OCI-LY7 (cell line): ENCODE results near the gene TLR9. TPM values are rescaled to one million over a fixed set of nuclear protein-coding genes. Genes with fewer than 3 reads are reported as not detected.
A peak's percentile ranks its signal among the peaks of the same experiment; 100 is the strongest.

Experiments used
- BruUV-seq: library from RNA; stranded (reverse); fragments of 400-500 nt; replicated peaks from 2 replicates; lab custom pipeline; 2021; lab: Mats Ljungman, UMichigan
- CTCF ChIA-PET: fragments of 300-600 bp; sonication (Branson Sonifier 250); formaldehyde crosslinking; loops from one replicate; lab custom pipeline; 2022; ENCODE audit warnings: antibody characterized with exemption; ENCODE audit not compliant: unreplicated experiment; lab: Charles Lee
- POLR2A ChIA-PET: fragments of 300-600 bp; sonication (Branson Sonifier 250); formaldehyde crosslinking; loops from one replicate; lab custom pipeline; 2022; ENCODE audit warnings: antibody characterized with exemption; lab: Charles Lee
- DNase-seq: peaks from one replicate; pipeline ENCODE4 v3.0.0-alpha.2; 2015; ENCODE audit warnings: low spot score
- H2AFZ ChIP-seq: fragments of 200-600 bp; sonication (generic), shearing (Covaris generic); 2 replicates; pipeline ENCODE4 v1.6.1; 2014; ENCODE audit warnings: mild to moderate bottlenecking, antibody characterized with exemption, low read length, moderate library complexity
- H3K27ac ChIP-seq: fragments of 200-600 bp; sonication (generic); 2 replicates; pipeline ENCODE4 v1.5.1; 2014; ENCODE audit warnings: mixed run types, low read depth, mild to moderate bottlenecking, moderate library complexity, low read length, inconsistent platforms; ENCODE audit not compliant: poor library complexity, severe bottlenecking
- H3K36me3 ChIP-seq: fragments of 200-600 bp; sonication (generic); 2 replicates; pipeline ENCODE4 v1.6.1; 2014; ENCODE audit warnings: mild to moderate bottlenecking, antibody characterized with exemption, low read length, moderate library complexity, mixed read lengths; ENCODE audit not compliant: insufficient read depth
- H3K4me1 ChIP-seq: fragments of 200-600 bp; sonication (generic); 2 replicates; pipeline ENCODE4 v1.5.1; 2014; ENCODE audit warnings: mild to moderate bottlenecking, low read length; ENCODE audit not compliant: insufficient read depth, poor library complexity, severe bottlenecking
- H3K4me2 ChIP-seq: fragments of 200-600 bp; sonication (generic); 2 replicates; pipeline ENCODE4 v1.6.1; 2014; ENCODE audit warnings: mild to moderate bottlenecking, low read length
- H3K4me3 ChIP-seq: fragments of 200-600 bp; sonication (generic); 2 replicates; pipeline ENCODE4 v1.5.1; 2014; ENCODE audit warnings: mild to moderate bottlenecking, low read depth, low read length; ENCODE audit not compliant: poor library complexity, severe bottlenecking
- H3K79me2 ChIP-seq: fragments of 200-600 bp; sonication (generic); 2 replicates; pipeline ENCODE4 v1.6.1; 2016; ENCODE audit warnings: low read depth, mild to moderate bottlenecking, low read length, moderate library complexity, mixed read lengths; ENCODE audit not compliant: insufficient read depth
- H3K9me2 ChIP-seq: fragments of 200-600 bp; sonication (generic); 2 replicates; pipeline ENCODE4 v1.6.1; 2016; ENCODE audit warnings: mild to moderate bottlenecking, low read length, mixed read lengths; ENCODE audit not compliant: insufficient read depth
- H3K9me3 ChIP-seq: fragments of 200-600 bp; sonication (generic); 2 replicates; pipeline ENCODE4 v1.6.1; 2014; ENCODE audit warnings: mild to moderate bottlenecking, mixed run types, low read length, mixed read lengths
- H4K20me1 ChIP-seq: fragments of 200-600 bp; sonication (generic); 2 replicates; pipeline ENCODE4 v1.6.1; 2014; ENCODE audit warnings: mild to moderate bottlenecking, antibody characterized with exemption, low read length, moderate library complexity, mixed read lengths; ENCODE audit not compliant: insufficient read depth
- CTCF ChIP-seq: fragments of 200-600 bp; sonication (generic); conservative IDR thresholded peaks from 2 replicates; pipeline ENCODE4 v1.5.1; 2014; ENCODE audit warnings: mild to moderate bottlenecking, antibody characterized with exemption, low read length, moderate library complexity, mixed read lengths
- EZH2phosphoT487 ChIP-seq: fragments of 200-600 bp; sonication (generic); IDR thresholded peaks from 2 replicates; pipeline ENCODE4 v1.6.1; 2018; ENCODE audit warnings: low read depth, borderline replicate concordance, mild to moderate bottlenecking, mixed run types, antibody characterized with exemption, low read length, moderate library complexity, mixed read lengths
- intact Hi-C: fragments of 100-400 bp; cut with micrococcal nuclease; formaldehyde crosslinking; loops from one replicate; pipeline ENCODE4 v1.10.0; 2022; ENCODE audit not compliant: unreplicated experiment
- total RNA-seq, 2 experiments: library from RNA; depleted of rRNA in 1 of 2; stranded (reverse); fragments of >200 nt in 1 of 2; shearing (Covaris generic) in 1 of 2; gene quantifications; 2 replicates each; pipeline ENCODE4 v1.2.3, GENCODE V29; 2014 to 2022

The TLR9 gene
- total RNA-seq, 2 experiments from 2014 or later, result 1.7 to 9.0 TPM

DNA sequence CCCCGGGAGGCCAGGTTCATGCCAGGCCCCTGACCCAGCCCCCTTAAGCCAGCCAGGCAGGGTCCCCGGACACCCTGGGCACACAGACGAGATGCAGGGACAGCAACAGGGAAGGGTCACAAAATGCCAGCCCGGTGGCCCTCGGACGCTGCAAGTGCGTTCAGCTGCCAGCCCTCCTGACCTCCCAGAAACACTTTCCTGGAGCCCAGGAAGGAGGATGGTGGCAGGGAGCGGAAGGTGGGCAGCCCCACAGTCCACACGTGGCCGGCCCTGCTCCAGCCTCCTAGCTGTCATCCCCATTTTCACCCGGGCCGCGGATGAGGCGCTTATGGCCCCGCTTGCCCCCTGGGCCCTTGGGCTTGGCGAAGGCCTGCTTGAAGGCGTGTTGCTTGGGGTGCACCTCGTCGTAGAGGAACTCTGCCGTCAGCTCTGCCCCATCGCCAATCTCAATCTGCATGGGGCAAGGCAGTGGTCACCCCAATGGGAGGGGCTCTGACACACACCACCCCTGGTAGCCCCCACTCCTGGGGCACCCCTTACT lies 3.4 kb upstream of the TLR9 start:
- intact Hi-C loops, result loop anchor here (5.0 kb wide), 2 partner anchors 77 to 218 kb away; partner anchors contain the start of genes POC1A and SEMA3G
- no peak for DNase-seq
- POLR2A ChIA-PET, result no interaction called here
- H3K79me2 ChIP-seq, result peaks cover 16% of the 10 kb centered on the region; the same call in 1 of the 2 replicates
- H3K36me3 ChIP-seq, result peaks cover 42% of the 10 kb centered on the region
- no peaks in the 10 kb centered on the region for H3K9me2 ChIP-seq
- CTCF ChIA-PET, result no interaction called here
- no peak overlapping the region for H3K4me3 ChIP-seq
- TSS peak; percentile 76 for BruUV-seq
- H3K9me3 ChIP-seq, result no peaks in the 10 kb centered on the region
- H3K27ac ChIP-seq, result no peak overlapping the region
- H2AFZ ChIP-seq, result no peak overlapping the region
- TF ChIP-seq EZH2phosphoT487 (no peak), CTCF (no peak)
- H3K4me1 ChIP-seq, result peaks cover 37% of the 10 kb centered on the region
- no peak overlapping the region for H3K4me2 ChIP-seq
- H4K20me1 ChIP-seq, result no peaks in the 10 kb centered on the region

GRCh38 chr3:52228266-52228665 lies 2.8 kb upstream of the TLR9 start:
- H3K9me3 ChIP-seq, result no peaks in the 10 kb centered on the region
- H3K79me2 ChIP-seq, result peaks cover 21% of the 10 kb centered on the region; the same call in 1 of the 2 replicates
- TF ChIP-seq EZH2phosphoT487 (no peak), CTCF (no peak)
- H3K9me2 ChIP-seq, result no peaks in the 10 kb centered on the region
- peaks cover 48% of the 10 kb centered on the region for H3K36me3 ChIP-seq
- no peaks in the 10 kb centered on the region for H4K20me1 ChIP-seq
- H3K4me3 ChIP-seq, result no peak overlapping the region
- peaks cover 39% of the 10 kb centered on the region for H3K4me1 ChIP-seq
- CTCF ChIA-PET, result no interaction called here
- H3K27ac ChIP-seq, result no peak overlapping the region
- POLR2A ChIA-PET, result no interaction called here
- no peak overlapping the region for H2AFZ ChIP-seq
- intact Hi-C loops, result loop anchor here (5.0 kb wide), 2 partner anchors 76 to 219 kb away; partner anchors contain the start of genes POC1A and SEMA3G
- BruUV-seq, result no TSS peak
- DNase-seq, result no peak
- no peak overlapping the region for H3K4me2 ChIP-seq

DNA sequence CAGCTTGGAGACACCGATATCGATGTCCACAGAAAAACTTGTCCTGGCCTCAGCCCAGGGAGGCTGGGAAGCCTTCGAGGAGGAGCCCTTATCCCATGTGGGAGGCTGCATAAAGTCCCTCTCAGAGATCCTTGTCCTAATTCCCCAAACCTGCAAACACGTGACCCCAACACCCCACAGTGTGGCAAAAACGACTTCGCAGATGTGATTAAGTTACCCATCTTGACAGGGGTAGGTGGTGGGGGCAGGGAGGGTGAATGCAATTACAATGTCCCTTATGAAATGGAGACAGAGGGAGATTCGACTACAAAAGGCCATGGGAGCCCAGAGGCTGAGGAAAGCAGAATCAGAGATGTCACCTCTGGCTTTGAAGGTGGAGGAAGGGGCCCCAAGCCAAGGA lies 2.3 kb upstream of the TLR9 start:
- Histone ChIP-seq H3K9me2 (no peaks in the 10 kb centered on the region), H4K20me1 (no peaks in the 10 kb centered on the region), H3K79me2 (peaks cover 22% of the 10 kb centered on the region; the same call in 1 of the 2 replicates), H2AFZ (no peak overlapping the region), H3K9me3 (no peaks in the 10 kb centered on the region), H3K4me1 (peaks cover 39% of the 10 kb centered on the region), H3K27ac (peak overlapping the region; percentile 91), H3K36me3 (peaks cover 53% of the 10 kb centered on the region), H3K4me3 (no peak overlapping the region), H3K4me2 (no peak overlapping the region)
- TF ChIP-seq EZH2phosphoT487, result no peak
- no peak for TF ChIP-seq CTCF
- POLR2A ChIA-PET, result no interaction called here
- no peak for DNase-seq
- CTCF ChIA-PET, result no interaction called here
- BruUV-seq, result no TSS peak
- intact Hi-C loops, result loop anchor here (5.0 kb wide), 2 partner anchors 75 to 220 kb away; partner anchors contain the start of genes POC1A and SEMA3G
